OCI-LY3 (cell line): ENCODE data around the gene LIM2.

ENCODE experiments used
- H2AFZ ChIP-seq: fragments of 200-600, 300-600 bp; shearing (Covaris generic); 2 replicates; pipeline ENCODE4 v1.6.0; 2014; ENCODE audit warnings: antibody characterized with exemption, low read depth, low read length
- H3K27ac ChIP-seq: fragments of 200-600, 300-600 bp; sonication (generic); 2 replicates; pipeline ENCODE4 v1.5.1; 2014; ENCODE audit warnings: mild to moderate bottlenecking, low read length, moderate library complexity, mixed read lengths
- H3K27me3 ChIP-seq: fragments of 200-600, 300-600 bp; sonication (generic); 2 replicates; pipeline ENCODE4 v1.6.1; 2014; ENCODE audit warnings: low read depth, low read length, mixed read lengths
- H3K36me3 ChIP-seq: fragments of 200-600, 300-600 bp; sonication (generic); replicated peaks from 2 replicates; pipeline ENCODE3; 2014; ENCODE audit warnings: low read depth, low read length, mixed read lengths
- H3K4me1 ChIP-seq: fragments of 300-600, 200-600 bp; sonication (generic); 2 replicates; pipeline ENCODE4 v1.6.1; 2014; ENCODE audit warnings: low read length, mixed read lengths
- H3K4me2 ChIP-seq: fragments of 200-600, 300-600 bp; sonication (generic); 2 replicates; pipeline ENCODE4 v1.6.1; 2014; ENCODE audit warnings: low read length, mixed read lengths
- H3K4me3 ChIP-seq: fragments of 300-600, 200-600 bp; sonication (generic); 2 replicates; pipeline ENCODE4 v1.5.1; 2014; ENCODE audit warnings: antibody characterized with exemption, mild to moderate bottlenecking, low read length, moderate library complexity
- H3K79me2 ChIP-seq: fragments of 300-600, 200-600 bp; shearing (Covaris generic); 2 replicates; pipeline ENCODE4 v1.6.1; 2014; ENCODE audit warnings: mild to moderate bottlenecking, low read length, mixed read lengths
- H3K9ac ChIP-seq: fragments of 300-600, 200-600 bp; shearing (Covaris generic); 2 replicates; pipeline ENCODE4 v1.6.0; 2014; ENCODE audit warnings: mild to moderate bottlenecking, low read length, moderate library complexity
- H3K9me3 ChIP-seq: fragments of 200-600, 300-600 bp; shearing (Covaris generic); 2 replicates; pipeline ENCODE4 v1.6.1; 2014; ENCODE audit warnings: low read length, mixed read lengths; ENCODE audit not compliant: insufficient read depth
- H4K20me1 ChIP-seq: fragments of 200-600, 300-600 bp; sonication (generic); 2 replicates; pipeline ENCODE4 v1.6.1; 2016; ENCODE audit warnings: low read length, mixed read lengths; ENCODE audit not compliant: insufficient read depth
- EZH2phosphoT487 ChIP-seq: fragments of 200-600 bp; shearing (Covaris generic); IDR thresholded peaks from 2 replicates; pipeline ENCODE4 v1.6.1; 2018; ENCODE audit warnings: antibody characterized with exemption, mixed run types, low read depth
- TF ChIP-seq, protein P1 (sequence below): fragments of 200-600, 300-600 bp; sonication (generic); IDR thresholded peaks from 2 replicates; pipeline ENCODE4 v1.5.1; 2014; ENCODE audit warnings: antibody characterized with exemption, low read length, low read depth

Gene LIM2, protein sequence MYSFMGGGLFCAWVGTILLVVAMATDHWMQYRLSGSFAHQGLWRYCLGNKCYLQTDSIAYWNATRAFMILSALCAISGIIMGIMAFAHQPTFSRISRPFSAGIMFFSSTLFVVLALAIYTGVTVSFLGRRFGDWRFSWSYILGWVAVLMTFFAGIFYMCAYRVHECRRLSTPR

DNA sequence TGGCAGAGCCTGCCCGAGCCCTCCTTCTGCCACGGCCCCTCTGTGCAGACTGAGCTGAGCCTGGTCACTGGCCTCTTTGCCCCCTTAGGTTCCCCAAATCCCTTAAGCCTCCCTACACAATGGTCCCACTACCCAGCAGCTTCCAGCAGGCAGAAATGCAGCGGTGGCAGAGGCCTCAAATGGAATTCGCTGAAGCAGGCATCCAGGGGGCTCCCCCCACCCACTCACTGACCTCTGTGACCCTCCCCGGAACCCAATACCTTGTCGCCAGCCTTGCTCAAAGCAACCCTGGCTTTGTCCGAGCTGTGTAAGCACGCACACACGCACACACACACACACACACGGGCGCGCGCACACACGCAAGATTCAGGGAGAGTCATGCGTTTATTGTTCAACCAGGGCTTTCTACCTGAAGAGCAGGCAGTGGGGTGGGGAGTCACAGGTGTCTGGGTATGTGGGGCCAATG lies at the start of gene LIM2:
Gene LIM2, minus strand, starts transcription at position 51 of the 466 bp plus-strand sequence. CDS start 531 bp downstream, outside the sequence.
- no peaks in the 10 kb centered on the region for H3K79me2 ChIP-seq
- H4K20me1 ChIP-seq, result no peaks in the 10 kb centered on the region
- no peak within 1 kb of the TSS for H2AFZ ChIP-seq
- TF ChIP-seq, protein P1, sequence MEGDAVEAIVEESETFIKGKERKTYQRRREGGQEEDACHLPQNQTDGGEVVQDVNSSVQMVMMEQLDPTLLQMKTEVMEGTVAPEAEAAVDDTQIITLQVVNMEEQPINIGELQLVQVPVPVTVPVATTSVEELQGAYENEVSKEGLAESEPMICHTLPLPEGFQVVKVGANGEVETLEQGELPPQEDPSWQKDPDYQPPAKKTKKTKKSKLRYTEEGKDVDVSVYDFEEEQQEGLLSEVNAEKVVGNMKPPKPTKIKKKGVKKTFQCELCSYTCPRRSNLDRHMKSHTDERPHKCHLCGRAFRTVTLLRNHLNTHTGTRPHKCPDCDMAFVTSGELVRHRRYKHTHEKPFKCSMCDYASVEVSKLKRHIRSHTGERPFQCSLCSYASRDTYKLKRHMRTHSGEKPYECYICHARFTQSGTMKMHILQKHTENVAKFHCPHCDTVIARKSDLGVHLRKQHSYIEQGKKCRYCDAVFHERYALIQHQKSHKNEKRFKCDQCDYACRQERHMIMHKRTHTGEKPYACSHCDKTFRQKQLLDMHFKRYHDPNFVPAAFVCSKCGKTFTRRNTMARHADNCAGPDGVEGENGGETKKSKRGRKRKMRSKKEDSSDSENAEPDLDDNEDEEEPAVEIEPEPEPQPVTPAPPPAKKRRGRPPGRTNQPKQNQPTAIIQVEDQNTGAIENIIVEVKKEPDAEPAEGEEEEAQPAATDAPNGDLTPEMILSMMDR, result no peak
- no peak for TF ChIP-seq EZH2phosphoT487
- H3K27ac ChIP-seq, result no peak within 1 kb of the TSS
- no peak within 1 kb of the TSS for H3K9ac ChIP-seq
- H3K27me3 ChIP-seq, result 0 out of 2 replicates have a peak, but pooled peaks cover 3% of the 10 kb centered on the region
- no peak within 1 kb of the TSS for H3K4me2 ChIP-seq
- H3K36me3 ChIP-seq, result no peaks in the 10 kb centered on the region
- H3K4me1 ChIP-seq, result peaks cover 12% of the 10 kb centered on the region
- no peak within 1 kb of the TSS for H3K4me3 ChIP-seq
- H3K9me3 ChIP-seq, result no peaks in the 10 kb centered on the region

DNA sequence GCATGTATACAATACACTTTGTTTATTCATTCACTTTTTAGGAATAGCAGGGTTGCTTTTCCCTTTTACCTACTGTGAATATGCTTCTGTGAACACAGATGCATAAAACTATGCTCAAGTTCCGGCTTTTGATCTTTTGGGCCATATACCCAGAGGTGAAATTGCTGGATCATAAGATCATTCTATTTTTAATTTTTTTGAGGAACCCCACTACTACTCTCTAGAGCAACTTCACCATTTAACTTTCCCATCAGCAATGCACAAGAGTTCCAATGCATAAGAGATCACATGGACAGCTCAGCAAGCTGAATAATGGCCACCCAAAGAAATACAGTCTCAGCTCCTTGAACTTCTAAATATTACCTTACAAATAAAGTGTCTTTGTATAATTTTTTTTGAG lies 46.7 kb upstream of the LIM2 start:
- no peak overlapping the region for H3K27ac ChIP-seq
- TF ChIP-seq EZH2phosphoT487, result no peak
- TF ChIP-seq, protein P1, result no peak
- H3K4me3 ChIP-seq, result no peak overlapping the region

GRCh38 chr19:51433043-51433442 lies 45.3 kb upstream of the LIM2 start:
- Histone ChIP-seq H3K27me3 (peaks cover 66% of the 10 kb centered on the region; the same call in 1 of the 2 replicates), H3K4me2 (no peak overlapping the region), H2AFZ (no peak overlapping the region), H3K27ac (no peak overlapping the region), H4K20me1 (no peaks in the 10 kb centered on the region), H3K79me2 (no peaks in the 10 kb centered on the region), H3K36me3 (no peaks in the 10 kb centered on the region), H3K9me3 (no peaks in the 10 kb centered on the region), H3K9ac (no peak overlapping the region), H3K4me3 (no peak overlapping the region), H3K4me1 (peaks cover under 1% of the 10 kb centered on the region; the same call in 1 of the 2 replicates)
- TF ChIP-seq EZH2phosphoT487, result no peak
- TF ChIP-seq, protein P1, result no peak

More for the DNA sequence above, 46.7 kb upstream of the LIM2 start:
- H3K36me3 ChIP-seq, result no peaks in the 10 kb centered on the region
- peaks cover 55% of the 10 kb centered on the region; the same call in 1 of the 2 replicates for H3K27me3 ChIP-seq
- H3K4me2 ChIP-seq, result no peak overlapping the region
- no peaks in the 10 kb centered on the region for H4K20me1 ChIP-seq
- H3K4me1 ChIP-seq, result peaks cover 9% of the 10 kb centered on the region
- no peak overlapping the region for H2AFZ ChIP-seq
- H3K9me3 ChIP-seq, result no peaks in the 10 kb centered on the region
- H3K9ac ChIP-seq, result no peak overlapping the region
- H3K79me2 ChIP-seq, result no peaks in the 10 kb centered on the region

DNA sequence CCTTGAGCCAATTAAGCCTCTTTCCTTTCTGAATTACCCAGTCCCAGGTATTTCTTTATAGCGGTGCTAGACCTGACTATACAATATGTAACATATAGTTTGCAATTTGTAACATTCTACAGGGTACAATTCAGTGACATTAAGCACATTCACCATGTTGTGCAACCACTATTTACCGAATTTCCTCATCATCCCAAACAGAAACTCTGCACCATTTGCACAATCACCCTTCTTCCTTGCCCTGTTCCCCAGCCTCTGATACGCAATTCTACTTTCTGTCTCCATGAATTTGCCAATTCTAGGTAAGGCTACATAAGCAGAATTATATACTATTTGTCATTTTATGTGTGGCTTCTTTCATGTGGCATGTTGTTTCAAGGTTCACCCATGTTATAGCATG lies 43.4 kb upstream of the LIM2 start:
- H3K79me2 ChIP-seq, result no peaks in the 10 kb centered on the region
- H3K36me3 ChIP-seq, result no peaks in the 10 kb centered on the region
- peaks cover 65% of the 10 kb centered on the region for H3K27me3 ChIP-seq
- H3K9ac ChIP-seq, result no peak overlapping the region
- H2AFZ ChIP-seq, result no peak overlapping the region
- no peak overlapping the region for H3K27ac ChIP-seq
- no peak for TF ChIP-seq EZH2phosphoT487
- TF ChIP-seq, protein P1, result no peak
- H3K4me3 ChIP-seq, result no peak overlapping the region
- no peaks in the 10 kb centered on the region for H3K9me3 ChIP-seq
- no peaks in the 10 kb centered on the region for H4K20me1 ChIP-seq
- no peaks in the 10 kb centered on the region for H3K4me1 ChIP-seq
- H3K4me2 ChIP-seq, result no peak overlapping the region
